Hepatocyte (in vitro differentiated cells): Measurements from ENCODE around the gene BLACAT1. TPM values are rescaled to one million over a fixed set of nuclear protein-coding genes. Genes with fewer than 3 reads are reported as not detected.

ENCODE experiments used
- DNase-seq: peaks from one replicate; pipeline ENCODE4 v3.0.0-alpha.2; 2016; ENCODE audit warnings: low spot score
- H2AFZ ChIP-seq: fragments of 200-600 bp; sonication (generic); 2 replicates; pipeline ENCODE4 v1.6.0; 2016; ENCODE audit warnings: antibody characterized with exemption, mild to moderate bottlenecking
- H3K27ac ChIP-seq: fragments of 200-600 bp; sonication (generic); 2 replicates; pipeline ENCODE4 v1.5.1; 2016; ENCODE audit warnings: mild to moderate bottlenecking
- H3K27me3 ChIP-seq: fragments of 200-600 bp; sonication (generic); 2 replicates; pipeline ENCODE4 v1.6.1; 2016
- H3K36me3 ChIP-seq: fragments of 200-600 bp; sonication (generic); replicated peaks from 2 replicates; pipeline ENCODE4 v1.5.1; 2016; ENCODE audit warnings: low read depth; ENCODE audit not compliant: insufficient read depth
- H3K4me1 ChIP-seq: fragments of 200-600 bp; sonication (generic); 2 replicates; pipeline ENCODE4 v1.5.1; 2016; ENCODE audit warnings: mild to moderate bottlenecking, moderate library complexity; ENCODE audit not compliant: insufficient read depth
- H3K4me2 ChIP-seq: fragments of 200-600 bp; sonication (generic); 2 replicates; pipeline ENCODE4 v1.6.0; 2016
- H3K4me3 ChIP-seq: fragments of 200-600 bp; sonication (generic); 2 replicates; pipeline ENCODE4 v1.5.1; 2016; ENCODE audit warnings: mild to moderate bottlenecking
- H3K79me2 ChIP-seq: fragments of 200-600 bp; sonication (generic); 2 replicates; pipeline ENCODE4 v1.6.0; 2017; ENCODE audit warnings: mild to moderate bottlenecking
- H3K9me2 ChIP-seq: fragments of 200-600 bp; sonication (generic); replicated peaks from 2 replicates; pipeline ENCODE4 v1.6.0; 2017; ENCODE audit warnings: mild to moderate bottlenecking; ENCODE audit not compliant: insufficient read depth
- H3K9me3 ChIP-seq: fragments of 200-600 bp; sonication (generic); 2 replicates; pipeline ENCODE4 v1.5.1; 2016; ENCODE audit warnings: low read depth, mild to moderate bottlenecking
- H4K20me1 ChIP-seq: fragments of 200-600 bp; sonication (generic); 2 replicates; pipeline ENCODE4 v1.6.0; 2016; ENCODE audit warnings: mild to moderate bottlenecking; ENCODE audit not compliant: insufficient read depth, poor library complexity, severe bottlenecking
- CTCF ChIP-seq: fragments of 200-600 bp; sonication (generic); IDR thresholded peaks from 2 replicates; pipeline ENCODE4 v1.5.1; 2016; ENCODE audit warnings: antibody characterized with exemption, mild to moderate bottlenecking; ENCODE audit not compliant: poor library complexity
- EZH2 ChIP-seq: fragments of 200-600 bp; sonication (generic); IDR thresholded peaks from 2 replicates; pipeline ENCODE4 v1.6.1; 2016; ENCODE audit warnings: antibody characterized with exemption, mild to moderate bottlenecking, borderline replicate concordance
- EZH2phosphoT487 ChIP-seq: fragments of 200-600 bp; sonication (generic); IDR thresholded peaks from one replicate; pipeline ENCODE4 v1.6.1; 2018; ENCODE audit warnings: antibody characterized with exemption, mild to moderate bottlenecking, low read depth, moderate library complexity; ENCODE audit not compliant: unreplicated experiment, severe bottlenecking
- WGBS: methylation state at CpG from one replicate; pipeline ENCODE4 v1.1.6; 2016; ENCODE audit warnings: low lambda C conversion rate; ENCODE audit errors: missing lambda C conversion rate; 5-methylcytosine and 5-hydroxymethylcytosine counted together
- polyA plus RNA-seq: library from polyadenylated mRNA; unstranded; fragments of >200 nt; fragmentation: Nextera tagmentation; extraction: Ambion mirVana; gene quantifications from 2 replicates; pipeline ENCODE4 v1.2.1, GENCODE V29; 2016
- total RNA-seq: library from RNA; depleted of rRNA; stranded (reverse); fragments of >200 nt; gene quantifications from 2 replicates; pipeline ENCODE4 v1.2.3, GENCODE V29; 2014

Gene BLACAT1
- total and polyA plus RNA-seq, 2 experiments from 2014 or later, result 0.40 to 0.58 TPM

DNA sequence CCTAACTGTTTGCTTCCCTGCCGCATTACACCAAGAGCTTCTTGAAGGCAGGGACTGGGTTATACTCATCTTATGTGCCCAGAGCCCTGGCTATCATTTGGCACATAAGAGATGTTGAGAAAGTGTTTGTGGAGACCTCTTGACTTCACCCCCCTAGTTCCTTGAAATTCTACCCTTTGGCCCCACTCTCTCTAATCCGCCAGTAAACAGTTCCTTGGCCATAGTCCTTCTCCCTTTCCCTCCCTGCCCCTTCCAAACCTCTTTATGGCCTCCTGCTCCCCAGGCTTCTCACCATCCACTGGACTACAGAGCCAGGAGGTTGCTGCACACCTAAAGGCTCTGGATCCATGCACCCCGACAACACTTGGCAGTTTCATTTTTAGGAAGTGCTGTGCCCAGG lies 47.1 kb upstream of the BLACAT1 start:
- no peaks in the 10 kb centered on the region for H3K9me2 ChIP-seq
- peaks cover 8% of the 10 kb centered on the region for H3K79me2 ChIP-seq
- peak overlapping the region; percentile 98 for H3K4me2 ChIP-seq
- H3K9me3 ChIP-seq, result no peaks in the 10 kb centered on the region
- H3K4me1 ChIP-seq, result peaks cover 48% of the 10 kb centered on the region
- no peak overlapping the region for H3K4me3 ChIP-seq
- no peaks in the 10 kb centered on the region for H3K36me3 ChIP-seq
- 72% methylated on average over 3 of the region's 3 CpGs for WGBS
- H4K20me1 ChIP-seq, result no peaks in the 10 kb centered on the region
- DNase-seq, result no peak
- H3K27ac ChIP-seq, result no peak overlapping the region
- no peak overlapping the region for H2AFZ ChIP-seq
- H3K27me3 ChIP-seq, result no peaks in the 10 kb centered on the region
- TF ChIP-seq EZH2, result no peak
- TF ChIP-seq EZH2phosphoT487, result peak; percentile 81
- TF ChIP-seq CTCF, result no peak

DNA sequence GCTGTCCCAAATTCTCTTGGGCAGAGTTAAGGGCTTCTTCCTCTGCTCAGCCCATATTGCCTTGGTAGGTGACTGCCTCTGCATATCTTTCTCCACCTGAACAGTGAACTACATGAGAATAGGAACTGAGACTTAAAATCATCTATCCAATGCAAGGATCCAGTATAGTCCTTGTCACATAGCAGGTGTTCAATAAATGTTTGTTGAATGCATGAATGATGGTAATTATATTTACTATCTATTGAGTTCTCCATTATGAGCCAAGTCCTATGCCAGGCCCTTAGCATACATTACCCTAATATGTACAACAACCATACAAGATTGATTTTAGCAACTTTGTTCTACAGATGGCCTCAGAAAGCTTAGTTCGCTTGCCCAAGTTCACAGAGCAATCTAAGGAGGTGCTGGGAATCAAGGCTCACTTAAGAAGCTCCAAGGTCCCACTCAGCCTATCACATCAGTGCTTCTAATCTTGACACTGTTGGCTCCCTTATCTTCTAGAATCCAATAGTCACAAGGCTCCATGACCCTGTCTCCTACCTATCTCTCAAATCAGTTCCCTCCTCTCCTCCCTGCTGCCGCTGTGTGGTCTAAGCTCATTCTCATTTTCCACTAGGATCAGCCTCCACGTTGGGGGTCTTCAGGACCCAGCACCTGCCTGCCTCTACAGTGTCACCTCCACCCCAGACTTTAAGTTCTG lies 46.4 kb upstream of the BLACAT1 start:
- Histone ChIP-seq H4K20me1 (no peaks in the 10 kb centered on the region), H3K4me2 (peak overlapping the region; percentile 98), H3K79me2 (peaks cover 7% of the 10 kb centered on the region), H3K4me1 (peaks cover 48% of the 10 kb centered on the region), H3K27ac (no peak overlapping the region), H2AFZ (no peak overlapping the region), H3K9me3 (no peaks in the 10 kb centered on the region), H3K4me3 (no peak overlapping the region), H3K27me3 (no peaks in the 10 kb centered on the region), H3K9me2 (no peaks in the 10 kb centered on the region), H3K36me3 (no peaks in the 10 kb centered on the region)
- DNase-seq, result no peak
- TF ChIP-seq CTCF, result no peak
- TF ChIP-seq EZH2, result no peak
- TF ChIP-seq EZH2phosphoT487, result no peak
- WGBS, result 56% methylated on average over 3 of the region's 3 CpGs

DNA sequence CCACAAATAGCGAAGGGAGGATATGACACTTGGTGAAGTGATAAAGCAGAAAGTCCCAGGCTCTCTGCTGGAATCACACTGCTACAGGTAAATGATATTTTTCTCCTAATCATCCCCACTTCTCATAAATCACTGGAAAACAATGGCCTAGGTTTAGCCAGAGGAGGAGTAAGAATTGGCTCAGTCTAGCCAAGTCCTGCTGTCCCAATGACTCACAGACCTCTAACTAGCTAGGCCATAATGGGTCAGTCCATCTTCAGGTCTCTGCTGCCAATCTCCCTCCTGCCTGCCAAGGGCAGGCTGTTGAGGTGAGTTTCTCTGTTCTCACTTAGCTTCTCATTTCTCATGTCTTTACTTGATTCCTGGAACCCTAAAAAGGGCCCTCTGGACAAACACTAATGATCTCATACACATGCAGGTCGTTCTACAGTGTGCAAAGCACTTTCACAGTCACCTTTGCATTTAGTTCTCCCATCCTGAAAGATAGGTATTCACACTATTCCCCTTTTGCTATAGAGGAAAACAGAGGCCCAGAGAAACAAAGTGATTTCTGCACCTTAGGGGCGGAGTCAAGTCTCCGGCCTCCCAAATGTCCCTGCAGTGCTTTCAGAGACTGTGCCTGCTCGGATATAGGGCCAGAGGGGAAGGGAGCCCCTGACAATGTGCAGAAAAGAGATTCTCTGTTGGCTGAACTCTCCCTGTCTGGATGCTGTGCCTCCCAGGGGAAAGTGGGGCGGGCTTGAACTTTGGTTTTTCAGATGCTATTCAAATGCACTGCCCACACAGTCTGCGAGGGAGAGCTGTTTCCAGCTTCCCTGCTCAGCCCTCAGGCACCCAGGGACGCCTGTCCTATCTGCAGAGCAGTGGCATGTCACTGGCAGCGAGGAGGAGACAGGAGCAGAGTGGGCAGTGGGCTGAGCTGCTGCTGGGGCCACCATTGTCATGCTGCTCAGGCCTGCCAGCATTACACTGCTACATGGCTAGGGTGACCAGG lies 44.7 kb upstream of the BLACAT1 start:
- Histone ChIP-seq H3K9me3 (no peaks in the 10 kb centered on the region), H2AFZ (no peak overlapping the region), H3K27me3 (no peaks in the 10 kb centered on the region), H3K4me2 (no peak overlapping the region), H3K9me2 (no peaks in the 10 kb centered on the region), H3K4me1 (peaks cover 42% of the 10 kb centered on the region), H4K20me1 (no peaks in the 10 kb centered on the region), H3K36me3 (no peaks in the 10 kb centered on the region), H3K4me3 (no peak overlapping the region), H3K27ac (no peak overlapping the region), H3K79me2 (peaks cover 4% of the 10 kb centered on the region)
- TF ChIP-seq EZH2 (no peak), CTCF (no peak), EZH2phosphoT487 (no peak)
- WGBS, result 51% methylated on average over 9 of the region's 9 CpGs
- DNase-seq, result no peak
